ENCODE results near the gene KLK4. TPM values are rescaled to one million over a fixed set of nuclear protein-coding genes. Genes with fewer than 3 reads are reported as not detected.

KLK4 gene
- total and polyA plus RNA-seq, 4 donors = not detected

DNA sequence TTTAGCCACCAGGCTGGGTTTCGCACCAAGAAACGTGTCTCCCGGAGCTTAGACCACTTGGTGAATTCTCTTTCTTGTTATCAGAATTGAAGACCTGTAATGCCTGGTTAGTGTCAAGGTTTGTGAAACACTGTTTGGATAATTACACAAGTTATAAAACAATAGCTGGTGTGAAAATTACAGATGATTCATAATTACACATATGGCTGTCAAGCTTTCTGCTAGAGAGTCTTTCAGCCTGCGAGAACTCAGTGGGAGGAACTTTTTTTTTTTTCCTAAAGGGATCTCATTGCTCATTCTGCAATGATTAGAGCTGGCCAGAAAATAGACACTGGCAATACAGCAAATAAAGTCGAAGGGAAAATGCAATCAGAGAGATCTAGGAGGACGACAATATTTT is 13.4 kb upstream of the KLK4 start:
- Histone ChIP-seq H3K4me1 (ENCODE audit: control insufficient read depth in 4 of 4, insufficient read depth in 4 of 4, low read length in 3 of 4) (no peaks in the 10 kb centered on the region), H3K9ac (ENCODE audit: low read depth in 1 of 2, low read length in 2 of 2) (no peak overlapping the region), H3K9me3 (ENCODE audit: control insufficient read depth in 4 of 4, low read length in 3 of 4) (no peaks in the 10 kb centered on the region), H3K27ac (ENCODE audit: low read depth in 1 of 2, low read length in 2 of 2) (no peak overlapping the region), H3K4me3 (ENCODE audit: low read depth in 1 of 3, low read length in 3 of 3) (no peak overlapping the region), H3K36me3 (ENCODE audit: control insufficient read depth in 4 of 4, insufficient read depth in 3 of 4, low read depth in 1 of 4, low read length in 3 of 4) (no peaks in the 10 kb centered on the region), H3K27me3 (ENCODE audit: control insufficient read depth in 4 of 4, insufficient read depth in 4 of 4, low read length in 3 of 4) (peaks cover 0 to 5% (median 1%) of the 10 kb centered on the region in 4 donors)
- WGBS = 53% methylated on average over 6 of the region's 6 CpGs
- no peak for TF ChIP-seq SP1 (IDR thresholded peaks at IDR 0.05)
- no peak for TF ChIP-seq FOXA2 (IDR thresholded peaks at IDR 0.05)
- TF ChIP-seq FOXA1 (IDR thresholded peaks at IDR 0.05) = no peak
- TF ChIP-seq, protein P1, sequence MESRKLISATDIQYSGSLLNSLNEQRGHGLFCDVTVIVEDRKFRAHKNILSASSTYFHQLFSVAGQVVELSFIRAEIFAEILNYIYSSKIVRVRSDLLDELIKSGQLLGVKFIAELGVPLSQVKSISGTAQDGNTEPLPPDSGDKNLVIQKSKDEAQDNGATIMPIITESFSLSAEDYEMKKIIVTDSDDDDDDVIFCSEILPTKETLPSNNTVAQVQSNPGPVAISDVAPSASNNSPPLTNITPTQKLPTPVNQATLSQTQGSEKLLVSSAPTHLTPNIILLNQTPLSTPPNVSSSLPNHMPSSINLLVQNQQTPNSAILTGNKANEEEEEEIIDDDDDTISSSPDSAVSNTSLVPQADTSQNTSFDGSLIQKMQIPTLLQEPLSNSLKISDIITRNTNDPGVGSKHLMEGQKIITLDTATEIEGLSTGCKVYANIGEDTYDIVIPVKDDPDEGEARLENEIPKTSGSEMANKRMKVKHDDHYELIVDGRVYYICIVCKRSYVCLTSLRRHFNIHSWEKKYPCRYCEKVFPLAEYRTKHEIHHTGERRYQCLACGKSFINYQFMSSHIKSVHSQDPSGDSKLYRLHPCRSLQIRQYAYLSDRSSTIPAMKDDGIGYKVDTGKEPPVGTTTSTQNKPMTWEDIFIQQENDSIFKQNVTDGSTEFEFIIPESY (IDR thresholded peaks at IDR 0.05) = no peak
- TF ChIP-seq GABPA (IDR thresholded peaks at IDR 0.05 in 1 of 2, conservative IDR thresholded peaks at IDR 0.05 in 1 of 2) = no peak
- no peak for TF ChIP-seq EGR1 (IDR thresholded peaks at IDR 0.05; ENCODE audit: low read depth in 2 of 2)
- TF ChIP-seq, protein P2, sequence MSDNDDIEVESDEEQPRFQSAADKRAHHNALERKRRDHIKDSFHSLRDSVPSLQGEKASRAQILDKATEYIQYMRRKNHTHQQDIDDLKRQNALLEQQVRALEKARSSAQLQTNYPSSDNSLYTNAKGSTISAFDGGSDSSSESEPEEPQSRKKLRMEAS (IDR thresholded peaks at IDR 0.05) = no peak
- no peak for DNase-seq (ENCODE audit: low spot score)

DNA sequence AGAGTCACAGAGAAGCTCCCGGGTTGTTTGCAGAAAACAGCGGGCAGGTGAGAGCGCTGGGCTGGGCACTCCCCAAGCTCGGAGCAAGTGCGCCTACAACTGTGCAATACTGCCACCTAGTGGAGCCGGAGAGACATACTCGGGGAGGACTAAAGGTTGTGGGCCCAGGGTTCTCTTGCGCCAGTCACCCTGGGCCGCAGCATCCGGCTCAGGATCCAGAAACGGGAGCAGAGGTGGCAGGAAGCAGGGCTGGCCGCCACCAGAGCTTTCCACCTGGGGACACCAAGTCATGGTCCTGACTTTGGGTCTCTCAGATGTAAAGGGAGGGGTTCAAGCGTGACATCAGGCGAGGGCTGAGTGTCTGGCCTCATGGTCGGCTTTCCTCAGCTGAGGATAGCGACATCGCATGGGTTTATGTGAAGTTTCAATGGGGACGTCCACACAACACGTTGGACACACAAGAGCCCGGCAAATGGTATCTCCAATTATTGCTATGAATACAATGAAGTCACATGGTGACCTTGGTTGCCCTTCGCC is 11.2 kb upstream of the KLK4 start:
- H3K27me3 ChIP-seq (ENCODE audit: control insufficient read depth in 4 of 4, insufficient read depth in 4 of 4, low read length in 3 of 4) = peaks cover 0 to 4% (median 3%) of the 10 kb centered on the region in 4 donors
- peak; percentile 73 for DNase-seq (ENCODE audit: low spot score)
- TF ChIP-seq, protein P3, sequence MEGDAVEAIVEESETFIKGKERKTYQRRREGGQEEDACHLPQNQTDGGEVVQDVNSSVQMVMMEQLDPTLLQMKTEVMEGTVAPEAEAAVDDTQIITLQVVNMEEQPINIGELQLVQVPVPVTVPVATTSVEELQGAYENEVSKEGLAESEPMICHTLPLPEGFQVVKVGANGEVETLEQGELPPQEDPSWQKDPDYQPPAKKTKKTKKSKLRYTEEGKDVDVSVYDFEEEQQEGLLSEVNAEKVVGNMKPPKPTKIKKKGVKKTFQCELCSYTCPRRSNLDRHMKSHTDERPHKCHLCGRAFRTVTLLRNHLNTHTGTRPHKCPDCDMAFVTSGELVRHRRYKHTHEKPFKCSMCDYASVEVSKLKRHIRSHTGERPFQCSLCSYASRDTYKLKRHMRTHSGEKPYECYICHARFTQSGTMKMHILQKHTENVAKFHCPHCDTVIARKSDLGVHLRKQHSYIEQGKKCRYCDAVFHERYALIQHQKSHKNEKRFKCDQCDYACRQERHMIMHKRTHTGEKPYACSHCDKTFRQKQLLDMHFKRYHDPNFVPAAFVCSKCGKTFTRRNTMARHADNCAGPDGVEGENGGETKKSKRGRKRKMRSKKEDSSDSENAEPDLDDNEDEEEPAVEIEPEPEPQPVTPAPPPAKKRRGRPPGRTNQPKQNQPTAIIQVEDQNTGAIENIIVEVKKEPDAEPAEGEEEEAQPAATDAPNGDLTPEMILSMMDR (IDR thresholded peaks at IDR 0.05; ENCODE audit: low read depth, low read length, missing input control) = peak; percentile 85
- TF ChIP-seq RAD21 (IDR thresholded peaks at IDR 0.05) (peak; percentile 85 to 89), HNF4G (IDR thresholded peaks at IDR 0.05) (no peak), FOXA1 (IDR thresholded peaks at IDR 0.05) (no peak), TAF1 (conservative IDR thresholded peaks at IDR 0.05) (no peak)
- TF ChIP-seq, protein P4, sequence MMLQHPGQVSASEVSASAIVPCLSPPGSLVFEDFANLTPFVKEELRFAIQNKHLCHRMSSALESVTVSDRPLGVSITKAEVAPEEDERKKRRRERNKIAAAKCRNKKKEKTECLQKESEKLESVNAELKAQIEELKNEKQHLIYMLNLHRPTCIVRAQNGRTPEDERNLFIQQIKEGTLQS (IDR thresholded peaks at IDR 0.05) = no peak
- TF ChIP-seq, protein P1 (IDR thresholded peaks at IDR 0.05) = no peak
- H3K4me3 ChIP-seq (ENCODE audit: low read depth in 1 of 3, low read length in 3 of 3) = no peak overlapping the region
- WGBS = 29% methylated on average over 21 of the region's 21 CpGs
- no peaks in the 10 kb centered on the region for H3K36me3 ChIP-seq (ENCODE audit: control insufficient read depth in 4 of 4, insufficient read depth in 3 of 4, low read depth in 1 of 4, low read length in 3 of 4)
- no peak overlapping the region for H3K9ac ChIP-seq (ENCODE audit: low read depth in 1 of 2, low read length in 2 of 2)
- no peaks in the 10 kb centered on the region for H3K4me1 ChIP-seq (ENCODE audit: control insufficient read depth in 4 of 4, insufficient read depth in 4 of 4, low read length in 3 of 4)
- H3K27ac ChIP-seq (ENCODE audit: low read depth in 1 of 2, low read length in 2 of 2) = no peak overlapping the region
- no peaks in the 10 kb centered on the region for H3K9me3 ChIP-seq (ENCODE audit: control insufficient read depth in 4 of 4, low read length in 3 of 4)
